IMR-90 (cell line): ENCODE measurements around the gene DYNC2H1. TPM values are rescaled to one million over a fixed set of nuclear protein-coding genes. Genes with fewer than 3 reads are reported as not detected.

ENCODE experiments used
- ATAC-seq: fragments of 200-7000 bp; cut with Tn5 transposase; 2 replicates; pipeline ENCODE4 v1.9.1; 2020; ENCODE audit warnings: low read depth, mild to moderate bottlenecking, moderate library complexity
- BruUV-seq: library from RNA; stranded (reverse); fragments of 400-500 nt; replicated peaks from 2 replicates; lab custom pipeline; 2021; lab: Mats Ljungman, UMichigan
- CTCF ChIA-PET: fragments of 300-600 bp; formaldehyde crosslinking; extraction: SDS; loops from one replicate; lab custom pipeline; 2021; ENCODE audit warnings: antibody characterized with exemption; lab: Yijun Ruan, JAX
- POLR2A ChIA-PET: fragments of 300-600 bp; sonication (Branson Sonifier 250); formaldehyde crosslinking; loops from one replicate; lab custom pipeline; 2022; ENCODE audit warnings: antibody characterized with exemption; ENCODE audit not compliant: unreplicated experiment; lab: Charles Lee
- DNase-seq: peaks from one replicate; pipeline ENCODE4 v3.0.0; 2013
- H2AFZ ChIP-seq: replicated peaks from 2 replicates; pipeline ENCODE3; 2013; ENCODE audit warnings: low read length, mild to moderate bottlenecking; ENCODE audit not compliant: poor library complexity
- H2AK5ac ChIP-seq: 2 replicates; pipeline ENCODE4 v1.6.1; 2013; ENCODE audit warnings: low read depth, low read length, inconsistent platforms
- H2AK9ac ChIP-seq: replicated peaks from 2 replicates; pipeline ENCODE3; 2013; ENCODE audit warnings: mild to moderate bottlenecking, low read depth, low read length, moderate library complexity; ENCODE audit not compliant: poor library complexity
- H2BK120ac ChIP-seq: 2 replicates; pipeline ENCODE4 v1.6.1; 2013; ENCODE audit warnings: low read depth, low read length, inconsistent platforms
- H2BK15ac ChIP-seq: 3 replicates; pipeline ENCODE4 v1.6.1; 2013; ENCODE audit warnings: low read depth, low read length, inconsistent platforms
- H2BK20ac ChIP-seq: 2 replicates; pipeline ENCODE4 v1.6.1; 2013; ENCODE audit warnings: low read depth, mild to moderate bottlenecking, inconsistent platforms, low read length, moderate library complexity
- H2BK5ac ChIP-seq: 2 replicates; pipeline ENCODE4 v1.6.1; 2013; ENCODE audit warnings: mild to moderate bottlenecking, low read depth, low read length, inconsistent platforms; ENCODE audit not compliant: poor library complexity, severe bottlenecking
- H3K14ac ChIP-seq: replicated peaks from 2 replicates; pipeline ENCODE4 v1.6.1; 2013; ENCODE audit warnings: low read depth, low read length, inconsistent platforms
- H3K18ac ChIP-seq: 2 replicates; pipeline ENCODE4 v1.6.1; 2013; ENCODE audit warnings: low read depth, low read length, control low read depth
- H3K23ac ChIP-seq: 2 replicates; pipeline ENCODE4 v1.6.1; 2013; ENCODE audit warnings: low read depth, low read length, inconsistent platforms
- H3K27ac ChIP-seq: 2 replicates; pipeline ENCODE4 v1.5.1; 2013; ENCODE audit warnings: mild to moderate bottlenecking, control low read depth, low read length; ENCODE audit not compliant: insufficient read depth
- H3K27me3 ChIP-seq: 2 replicates; pipeline ENCODE4 v1.6.1; 2013; ENCODE audit warnings: low read length; ENCODE audit not compliant: control insufficient read depth, insufficient read depth
- H3K36me3 ChIP-seq: 2 replicates; pipeline ENCODE4 v1.6.1; 2013; ENCODE audit warnings: low read length, mixed read lengths; ENCODE audit not compliant: control insufficient read depth, insufficient read depth
- H3K4ac ChIP-seq: 2 replicates; pipeline ENCODE4 v1.6.1; 2013; ENCODE audit warnings: low read depth, low read length, inconsistent platforms
- H3K4me1 ChIP-seq: 2 replicates; pipeline ENCODE4 v1.6.1; 2013; ENCODE audit warnings: low read length, mixed read lengths; ENCODE audit not compliant: control insufficient read depth, insufficient read depth
- H3K4me2 ChIP-seq: 2 replicates; pipeline ENCODE4 v1.6.1; 2013; ENCODE audit warnings: low read depth, mild to moderate bottlenecking, control low read depth, low read length, moderate library complexity
- H3K4me3 ChIP-seq: 2 replicates; pipeline ENCODE4 v1.5.1; 2013; ENCODE audit warnings: low read depth, mild to moderate bottlenecking, control low read depth, low read length, moderate library complexity; ENCODE audit not compliant: insufficient read depth
- H3K56ac ChIP-seq: 2 replicates; pipeline ENCODE4 v1.6.1; 2013; ENCODE audit warnings: low read length, inconsistent platforms; ENCODE audit not compliant: insufficient read depth; ENCODE audit errors: extremely low read depth
- H3K79me1 ChIP-seq, 2 experiments: 2 replicates each; pipeline ENCODE4 v1.6.1; 2013; ENCODE audit warnings: low read length in 2 of 2, inconsistent platforms in 1 of 2, low read depth in 1 of 2
- H3K9ac ChIP-seq: 2 replicates; pipeline ENCODE4 v1.6.1; 2013; ENCODE audit warnings: low read depth, low read length, control low read depth
- H3K9me1 ChIP-seq: 2 replicates; pipeline ENCODE4 v1.6.1; 2013; ENCODE audit warnings: low read length, inconsistent platforms; ENCODE audit not compliant: insufficient read depth
- H3K9me3 ChIP-seq: 2 replicates; pipeline ENCODE4 v1.6.1; 2013; ENCODE audit warnings: low read length; ENCODE audit not compliant: control insufficient read depth, insufficient read depth
- H4K20me1 ChIP-seq: 2 replicates; pipeline ENCODE4 v1.6.1; 2013; ENCODE audit warnings: low read length, inconsistent platforms; ENCODE audit not compliant: insufficient read depth
- H4K5ac ChIP-seq: 2 replicates; pipeline ENCODE4 v1.6.1; 2013; ENCODE audit warnings: mild to moderate bottlenecking, low read depth, low read length, control low read depth
- H4K8ac ChIP-seq, 2 experiments: 2 replicates each; pipeline ENCODE4 v1.6.1; 2013; ENCODE audit warnings: low read depth in 2 of 2, low read length in 2 of 2, control low read depth in 1 of 2, inconsistent platforms in 1 of 2
- H4K91ac ChIP-seq: 2 replicates; pipeline ENCODE4 v1.6.1; 2013; ENCODE audit warnings: low read depth, low read length, inconsistent platforms; ENCODE audit not compliant: insufficient read depth
- CEBPB ChIP-seq: IDR thresholded peaks from 2 replicates; pipeline ENCODE4 v1.6.1; 2012; ENCODE audit warnings: low read depth, low read length, improper control_type of control experiment
- RCOR1 ChIP-seq: IDR thresholded peaks from 2 replicates; pipeline ENCODE4 v1.6.1; 2012; ENCODE audit warnings: mild to moderate bottlenecking, low read length, improper control_type of control experiment; ENCODE audit not compliant: insufficient replicate concordance
- RFX5 ChIP-seq: IDR thresholded peaks from 2 replicates; pipeline ENCODE4 v1.8.0; 2012; ENCODE audit warnings: low read depth, mild to moderate bottlenecking, low read length, moderate library complexity
- WGBS, 2 experiments: methylation state at CpG; one replicate each; pipeline versions ENCODE4 v1.1.5 to v1.1.7; 2013; ENCODE audit warnings: missing lambda C conversion rate in 2 of 2; ENCODE audit not compliant: insufficient read length in 1 of 2; ENCODE audit errors: extremely low coverage in 2 of 2; 5-methylcytosine and 5-hydroxymethylcytosine counted together
- dilution Hi-C: fragments of 300-500 bp; cut with HindIII; formaldehyde crosslinking; loops from one replicate; pipeline ENCODE4 v1.14.3; 2018; ENCODE audit warnings: low sequenced_read_pairs; ENCODE audit not compliant: unreplicated experiment
- in situ Hi-C: fragments of 300-500 bp; cut with MboI; formaldehyde crosslinking; loops from 3 replicates; pipeline ENCODE4 v1.14.3; 2019; ENCODE audit warnings: low sequenced_read_pairs, inconsistent platforms, mixed read lengths
- intact Hi-C: fragments of 100-400 bp; cut with micrococcal nuclease; formaldehyde crosslinking; loops from 2 replicates; pipeline ENCODE4 v1.10.0; 2022
- polyA plus RNA-seq, 3 experiments: library from polyadenylated mRNA; depleted of rRNA; stranded (reverse); fragments of >200 nt; gene quantifications; 2 replicates each; pipeline ENCODE4 v1.2.3, GENCODE V29; 2012; ENCODE audit warnings: low replicate concordance in 1 of 3
- total RNA-seq: library from RNA; depleted of rRNA; stranded (reverse); fragments of >200 nt; gene quantifications from 2 replicates; pipeline ENCODE4 v1.2.3, GENCODE V29; 2012

Gene DYNC2H1
- total and polyA plus RNA-seq, 2 of the 4 experiments (the other 2 are of a cell fraction): 5.7 to 21.0 TPM

- Histone ChIP-seq H3K27me3 (no peaks in the 10 kb centered on the region), H2AFZ (no peak overlapping the region), H4K8ac (no peak overlapping the region), H2AK9ac (no peak overlapping the region), H2BK20ac (no peak overlapping the region), H3K56ac (no peak overlapping the region), H2AK5ac (no peak overlapping the region), H3K27ac (no peak overlapping the region), H3K79me1 (peaks cover 13 to 36% of the 10 kb centered on the region in 2 experiments), H3K9me1 (no peaks in the 10 kb centered on the region), H3K36me3 (peaks cover 20% of the 10 kb centered on the region), H3K4me1 (no peaks in the 10 kb centered on the region), H3K9me3 (no peaks in the 10 kb centered on the region), H3K9ac (no peak overlapping the region), H3K18ac (no peak overlapping the region), H2BK120ac (no peak overlapping the region), H3K14ac (no peak overlapping the region), H3K4me3 (no peak overlapping the region), H3K4ac (no peak overlapping the region), H3K23ac (no peak overlapping the region), H3K4me2 (no peak overlapping the region), H2BK5ac (no peak overlapping the region), H4K5ac (no peak overlapping the region), H2BK15ac (no peak overlapping the region), H4K91ac (no peak overlapping the region), H4K20me1 (peaks cover 7% of the 10 kb centered on the region; the same call in 1 of the 2 replicates)
- CTCF ChIA-PET: no interaction called here
- ATAC-seq (peak; percentile 81), DNase-seq (peak; percentile 58)
- WGBS, 2 experiments: no CpG with 5 or more reads among the region's 1 CpG
- no TSS peak for BruUV-seq
- POLR2A ChIA-PET: no interaction called here
- dilution Hi-C loops (no loop called here), intact Hi-C loops (no loop called here), in situ Hi-C loops (no loop called here)
- TF ChIP-seq CEBPB: peak; percentile 89
- TF ChIP-seq RCOR1: no peak
- no peak for TF ChIP-seq RFX5
Measured at GRCh38 chr11:103079833-103080232, 29.4 kb upstream of the DYNC2H1 start.
